Measurements from ENCODE around the gene PTTG1.
A peak's percentile ranks its signal among the peaks of the same experiment; 100 is the strongest.

The PTTG1 gene

GRCh38 chr5:160421625-160422258, at the start of gene PTTG1:
PTTG1 (plus strand) TSS chr5:160421855; CDS start chr5:160422313, 458 bp downstream.
- DNase-seq (ENCODE audit: low spot score), result peak; percentile 96

- DNase-seq (ENCODE audit: low spot score), result no peak
Measured at GRCh38 chr5:160375166-160375565, 46.5 kb upstream of the PTTG1 start.

DNA sequence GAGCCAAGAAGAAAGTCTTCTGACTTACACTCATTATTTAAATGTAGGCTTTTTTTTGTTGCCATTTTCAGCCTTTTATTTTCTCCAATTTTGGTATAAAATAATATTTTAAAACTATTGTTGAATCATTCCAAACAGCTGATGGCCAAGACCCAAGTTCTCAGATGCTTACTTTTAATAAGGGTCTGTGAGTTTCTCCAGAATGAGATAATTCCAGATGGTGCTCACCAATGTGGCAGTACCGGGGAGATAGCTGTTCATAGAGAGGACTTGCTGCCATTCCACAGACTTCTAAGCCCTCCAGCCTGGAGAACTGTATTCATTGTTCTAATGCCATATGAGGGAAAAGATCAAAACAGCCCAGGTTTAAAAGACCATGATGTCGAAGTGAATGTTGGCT, 46.0 kb upstream of the PTTG1 start:
- DNase-seq (ENCODE audit: low spot score), result no peak

DNA sequence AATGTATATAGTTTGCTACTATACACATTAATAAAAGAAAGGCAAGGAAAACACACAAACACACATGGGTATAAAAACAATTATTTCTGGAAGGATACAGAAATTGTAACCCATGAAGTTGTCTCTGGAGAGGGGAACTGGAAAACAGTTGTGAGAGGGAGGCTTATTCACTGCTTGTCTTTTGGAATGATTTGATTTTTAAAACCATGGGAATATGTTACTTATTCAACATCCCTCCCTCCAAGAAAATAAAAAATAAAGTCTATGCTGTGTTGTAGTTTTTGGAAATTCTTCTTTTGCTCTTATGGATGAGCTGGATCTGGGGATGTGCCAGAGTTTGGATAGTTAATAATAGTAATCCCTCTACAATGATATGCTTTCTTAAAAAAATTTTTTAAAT, 45.2 kb upstream of the PTTG1 start:
- DNase-seq (ENCODE audit: low spot score), result no peak

- DNase-seq (ENCODE audit: low spot score), result no peak
Measured at GRCh38 chr5:160377651-160378050, 44.0 kb upstream of the PTTG1 start.

- peak; percentile 17 for DNase-seq (ENCODE audit: low spot score)
Measured at GRCh38 chr5:160378330-160378729, 43.3 kb upstream of the PTTG1 start.

DNA sequence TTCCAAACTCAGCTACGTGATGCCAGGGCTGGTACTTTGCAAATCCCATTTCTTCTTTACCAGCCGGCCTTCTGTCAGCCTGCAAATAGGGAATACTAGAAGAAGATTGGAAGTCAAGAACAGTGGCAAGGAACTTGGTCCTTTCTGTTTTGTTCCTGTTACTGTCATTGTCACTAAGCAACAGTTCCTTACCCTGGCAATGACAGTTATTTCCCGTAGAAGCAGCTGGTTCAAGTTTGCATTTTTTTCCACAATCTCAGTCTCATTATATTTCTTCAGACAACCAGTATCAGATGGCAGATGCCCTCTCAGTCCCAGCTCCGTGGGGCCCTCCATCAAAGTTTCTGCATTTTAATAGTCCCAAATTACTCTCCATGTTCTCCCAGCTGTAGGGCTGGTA, 42.1 kb upstream of the PTTG1 start:
- DNase-seq (ENCODE audit: low spot score), result no peak

DNA sequence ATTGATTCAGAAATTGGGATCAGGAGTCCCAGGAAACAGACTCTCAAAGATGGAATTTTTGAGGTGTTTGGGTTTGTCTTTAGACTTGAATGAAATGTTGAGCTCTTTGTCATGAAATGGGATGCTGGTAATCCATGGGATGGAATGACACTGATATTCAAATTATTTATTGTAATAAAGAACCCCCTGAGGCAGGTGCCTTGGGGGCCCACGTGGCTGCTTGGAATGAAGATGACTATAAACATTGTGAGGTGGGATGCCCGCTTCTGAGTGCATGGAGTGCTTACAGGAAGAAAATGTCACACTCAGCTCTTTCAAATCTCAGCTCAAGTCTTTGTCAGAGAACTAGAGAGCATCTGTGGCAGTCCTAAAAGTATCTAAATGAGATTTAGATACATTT, 41.6 kb upstream of the PTTG1 start:
- no peak for DNase-seq (ENCODE audit: low spot score)

GRCh38 chr5:160382346-160382745, 39.3 kb upstream of the PTTG1 start:
- DNase-seq (ENCODE audit: low spot score), result no peak

DNA sequence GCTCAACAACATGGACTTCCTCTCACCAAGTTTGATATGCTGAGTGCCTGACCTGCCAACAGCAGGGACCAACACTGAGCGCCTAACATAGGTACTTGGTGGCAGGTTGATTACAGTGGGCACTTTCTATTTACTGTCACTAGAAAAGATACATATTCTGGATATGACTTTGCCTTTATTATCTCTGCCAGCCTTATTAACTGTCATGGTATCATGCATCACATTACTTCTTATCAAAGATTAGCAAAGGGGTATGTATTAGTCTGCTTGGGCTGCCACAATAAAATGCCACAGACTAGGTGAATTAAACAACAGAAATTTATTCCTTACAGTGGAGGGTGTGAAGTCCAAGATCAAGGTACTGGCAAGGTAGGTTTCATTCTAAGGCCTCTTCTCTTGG, 37.0 kb upstream of the PTTG1 start:
- DNase-seq (ENCODE audit: low spot score), result no peak

- no peak for DNase-seq (ENCODE audit: low spot score)
Measured at GRCh38 chr5:160385496-160385895, 36.2 kb upstream of the PTTG1 start.

DNA sequence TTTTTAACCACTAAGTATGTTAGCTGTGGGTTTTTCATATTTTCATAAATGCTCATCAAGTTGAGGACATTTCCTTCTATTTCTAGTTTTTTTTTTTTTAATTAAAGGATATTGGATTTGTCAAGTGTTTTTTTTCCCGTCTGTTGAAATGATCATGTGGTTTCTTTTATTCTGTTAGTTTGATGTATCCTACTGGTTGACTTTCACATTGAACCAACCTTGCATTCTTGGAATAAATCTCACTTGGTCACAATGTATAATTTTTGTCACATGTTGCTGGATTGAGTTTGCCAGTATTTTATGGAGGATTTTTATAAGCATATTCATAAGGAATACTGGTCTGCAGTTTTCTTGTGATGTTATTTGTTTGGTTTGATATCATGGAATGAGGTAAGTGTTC, 34.2 kb upstream of the PTTG1 start:
- no peak for DNase-seq (ENCODE audit: low spot score)

GRCh38 chr5:160390787-160391696, 30.6 kb upstream of the PTTG1 start:
- DNase-seq (ENCODE audit: low spot score), result peak; percentile 52

DNA sequence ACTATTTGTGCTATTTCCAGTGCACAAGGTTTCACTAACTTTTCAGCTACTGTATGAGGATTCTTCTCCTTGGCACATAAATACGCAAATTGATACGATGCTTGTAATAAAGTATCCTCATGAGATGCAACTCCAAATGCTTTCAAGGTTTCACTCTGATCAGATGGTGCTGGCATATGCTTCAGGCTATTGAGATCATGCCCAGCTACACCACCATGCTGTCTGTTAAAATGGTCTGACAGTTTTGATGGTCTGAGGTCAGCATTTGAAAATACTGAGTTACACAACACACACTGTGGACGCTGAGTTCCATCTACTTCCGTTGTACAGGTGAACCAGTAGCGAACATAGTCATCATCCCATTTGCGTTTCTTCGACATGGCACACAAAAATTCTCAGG, 26.5 kb upstream of the PTTG1 start:
- DNase-seq (ENCODE audit: low spot score), result no peak

- no peak for DNase-seq (ENCODE audit: low spot score)
Measured at GRCh38 chr5:160397492-160397891, 24.2 kb upstream of the PTTG1 start.

- DNase-seq (ENCODE audit: low spot score), result no peak
Measured at GRCh38 chr5:160398806-160399205, 22.8 kb upstream of the PTTG1 start.

DNA sequence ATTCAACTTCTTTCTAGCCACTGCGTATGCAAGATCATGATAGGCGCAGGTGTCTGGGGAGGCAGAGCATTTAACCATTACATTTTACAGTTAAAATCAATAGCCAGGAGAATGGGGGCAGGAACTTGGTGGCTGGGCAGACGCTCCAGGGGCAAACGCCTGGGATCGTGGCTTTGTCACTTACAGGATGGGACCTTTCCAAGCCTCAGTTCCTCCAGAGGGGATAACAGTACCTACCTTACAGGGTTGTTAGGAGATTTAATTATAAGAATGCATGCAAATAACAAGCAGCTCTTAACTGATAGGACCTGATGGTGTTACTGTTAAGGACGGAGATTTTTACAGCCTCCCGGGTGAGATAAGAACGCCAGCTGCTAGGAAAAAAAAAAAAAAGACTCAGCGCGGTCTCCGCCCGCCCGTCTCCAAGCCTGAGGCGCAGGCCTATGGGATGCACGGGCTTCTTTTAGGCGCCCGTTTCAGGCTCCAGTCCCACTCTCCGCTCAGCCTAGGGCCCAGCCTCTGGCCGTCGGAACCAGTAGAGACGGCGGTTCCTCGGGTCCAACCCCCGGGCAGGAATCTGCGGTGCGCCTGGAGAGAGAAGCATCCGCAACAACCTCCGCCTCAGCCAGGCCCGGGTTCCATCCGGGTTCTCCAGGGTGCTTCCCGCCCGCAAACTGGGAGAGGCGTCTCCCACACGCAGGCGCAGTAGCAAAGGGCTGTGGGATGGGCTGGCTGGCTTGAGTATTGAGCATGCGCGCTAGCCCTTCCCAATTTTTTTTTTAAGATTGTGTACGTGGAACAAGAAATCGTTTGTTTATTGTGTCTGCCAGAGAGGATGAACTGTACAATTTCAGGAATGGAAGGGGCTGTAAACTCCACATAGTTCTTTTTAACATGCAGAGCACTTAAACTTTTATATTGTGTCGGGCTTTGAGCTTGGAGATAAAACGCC, 22.0 kb upstream of the PTTG1 start, which contains the start of gene FAM200C:
TSS of gene FAM200C (minus strand) at position 653 of the 952 bp plus-strand sequence. CDS start 4,564 bp downstream, outside the sequence.
- DNase-seq (ENCODE audit: low spot score), result peak; percentile 75

DNA sequence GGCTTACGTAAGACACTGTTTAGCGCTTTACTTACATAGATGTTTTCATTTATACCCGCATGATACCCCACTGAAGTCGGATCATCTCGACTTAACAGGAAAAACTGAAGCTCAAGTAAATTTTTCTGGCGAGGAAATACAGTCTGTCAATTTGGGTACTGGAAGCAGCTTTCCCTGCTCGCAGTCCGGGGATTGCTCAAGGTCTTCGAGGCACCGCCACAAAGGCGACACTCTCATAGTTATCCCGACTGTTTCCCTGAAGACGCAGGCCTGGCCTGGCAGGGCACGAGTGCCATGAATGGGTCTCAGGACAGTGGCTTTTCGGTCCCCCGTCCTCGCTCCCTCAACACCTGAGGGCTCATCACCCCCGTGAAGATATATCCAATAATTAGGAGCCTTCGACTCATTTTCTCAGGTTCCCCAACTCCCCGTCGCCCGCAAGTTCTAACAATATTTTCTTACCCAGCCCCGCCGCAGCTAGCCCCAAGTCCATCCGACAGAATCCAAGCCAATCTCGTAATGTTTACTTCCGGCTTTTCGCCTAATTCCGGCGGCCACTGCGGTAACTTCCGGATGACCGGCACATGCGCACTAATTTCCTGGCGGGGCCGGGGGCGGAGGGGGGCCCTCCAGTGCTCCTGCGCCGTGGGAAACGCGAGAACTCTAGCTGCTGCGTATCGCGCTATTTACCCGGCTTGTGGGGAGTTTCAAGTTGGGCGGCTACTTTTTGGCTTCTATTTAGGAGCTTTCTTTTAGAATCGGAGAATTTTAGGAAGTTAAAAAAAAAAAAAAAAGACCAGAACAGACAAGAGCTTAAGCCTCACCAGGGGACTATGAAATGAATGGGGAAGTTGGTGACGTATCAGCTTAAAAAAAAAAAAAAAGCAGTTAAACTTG, 2.8 kb upstream of the PTTG1 start, which contains the start of gene SLU7:
TSS of gene SLU7 (minus strand) at position 521 of the 897 bp plus-strand sequence. CDS start 3,787 bp downstream, outside the sequence.
- DNase-seq (ENCODE audit: low spot score), result peak; percentile 88

GRCh38 chr5:160419458-160420330, 2.0 kb upstream of the PTTG1 start:
- DNase-seq (ENCODE audit: low spot score), result no peak

- no peak for DNase-seq (ENCODE audit: low spot score)
Measured at GRCh38 chr5:160420331-160420610, 1.4 kb upstream of the PTTG1 start.
